Measurements from ENCODE around the gene SEPTIN5. TPM values are rescaled to one million over a fixed set of nuclear protein-coding genes. Genes with fewer than 3 reads are reported as not detected.
"Not testable (repeated sequence)": the region's sequence is repeated elsewhere in the genome, so short reads cannot be mapped to it uniquely, and the experiment has no call there.

The SEPTIN5 gene
- total RNA-seq, 1 donor from 2014 or later = 3.9 TPM

- TF ChIP-seq CTCF (conservative IDR thresholded peaks at IDR 0.05; ENCODE audit: low read depth, low read length) = no peak
- H3K4me3 ChIP-seq (ENCODE audit: low read depth, low read length) = no peak overlapping the region
- no peak for DNase-seq (ENCODE audit: low read depth)
These were observed 39.4 kb upstream of the SEPTIN5 start for GRCh38 chr22:19674929-19675253.

GRCh38 chr22:19675428-19675827, 38.9 kb upstream of the SEPTIN5 start:
- DNase-seq (ENCODE audit: low read depth) = no peak
- no peak for TF ChIP-seq CTCF (conservative IDR thresholded peaks at IDR 0.05; ENCODE audit: low read depth, low read length)

GRCh38 chr22:19676437-19676836, 37.9 kb upstream of the SEPTIN5 start:
- not testable (repeated sequence) for H3K4me3 ChIP-seq (ENCODE audit: low read depth, low read length); DNase-seq (ENCODE audit: low read depth)

More at GRCh38 chr22:19675428-19675827, 38.9 kb upstream of the SEPTIN5 start:
- H3K4me3 ChIP-seq (ENCODE audit: low read depth, low read length) = no peak overlapping the region

GRCh38 chr22:19678949-19679521, 35.3 kb upstream of the SEPTIN5 start:
- no peak for TF ChIP-seq CTCF (conservative IDR thresholded peaks at IDR 0.05; ENCODE audit: low read depth, low read length)
- no peak for DNase-seq (ENCODE audit: low read depth)
- H3K4me3 ChIP-seq (ENCODE audit: low read depth, low read length) = no peak overlapping the region

- peak; percentile 83 for TF ChIP-seq CTCF (conservative IDR thresholded peaks at IDR 0.05; ENCODE audit: low read depth, low read length)
- H3K4me3 ChIP-seq (ENCODE audit: low read depth, low read length) = no peak overlapping the region
- DNase-seq (ENCODE audit: low read depth) = no peak
These were observed 34.7 kb upstream of the SEPTIN5 start for GRCh38 chr22:19679522-19680101.

GRCh38 chr22:19680287-19680881, 33.9 kb upstream of the SEPTIN5 start:
- no peak for TF ChIP-seq CTCF (conservative IDR thresholded peaks at IDR 0.05; ENCODE audit: low read depth, low read length)
- DNase-seq (ENCODE audit: low read depth) = no peak
- no peak overlapping the region for H3K4me3 ChIP-seq (ENCODE audit: low read depth, low read length)

GRCh38 chr22:19680911-19681862, 33.1 kb upstream of the SEPTIN5 start:
- TF ChIP-seq CTCF (conservative IDR thresholded peaks at IDR 0.05; ENCODE audit: low read depth, low read length) = no peak
- no peak for DNase-seq (ENCODE audit: low read depth)
- H3K4me3 ChIP-seq (ENCODE audit: low read depth, low read length) = no peak overlapping the region
